ENCODE data around the gene PRSS56. TPM values are rescaled to one million over a fixed set of nuclear protein-coding genes. Genes with fewer than 3 reads are reported as not detected.

PRSS56 gene
- total RNA-seq, 3 donors from 2014 or later: not detected

DNA sequence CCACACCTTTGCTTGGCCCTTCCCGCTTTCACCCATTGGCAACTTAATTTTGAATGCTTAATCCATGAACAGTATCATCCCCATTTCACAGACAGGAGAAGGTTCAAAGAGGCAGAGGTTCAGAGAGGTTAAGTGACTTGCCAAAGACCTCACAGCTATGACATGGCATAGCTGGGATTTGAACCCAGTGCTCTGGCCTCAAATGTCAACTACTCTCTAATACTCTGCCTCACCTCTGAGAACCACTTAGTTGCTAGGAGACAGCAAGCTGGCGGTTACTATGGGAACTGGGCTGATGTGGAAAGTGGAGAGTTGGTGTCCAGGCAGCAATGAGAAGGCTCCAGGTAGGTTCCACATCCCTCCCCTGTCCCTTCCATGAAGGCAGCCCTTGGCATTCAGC lies 15.8 kb upstream of the PRSS56 start:
- peaks cover 52% of the 10 kb centered on the region for H3K27me3 Mint-ChIP-seq (ENCODE audit: low read depth)
- peaks cover 6% of the 10 kb centered on the region for H3K4me1 Mint-ChIP-seq (ENCODE audit: low read depth)
- ATAC-seq: no peak

GRCh38 chr2:232505856-232506255 lies 14.3 kb upstream of the PRSS56 start:
- no peak for ATAC-seq
- Mint-ChIP-seq H3K9me3 (no peaks in the 10 kb centered on the region), H3K4me1 (ENCODE audit: low read depth) (peaks cover 6% of the 10 kb centered on the region), H3K36me3 (ENCODE audit: insufficient read depth) (no peaks in the 10 kb centered on the region), H3K4me3 (no peak overlapping the region), H3K27me3 (ENCODE audit: low read depth) (peaks cover 43% of the 10 kb centered on the region)
- no peak for DNase-seq

More for the DNA sequence above, 15.8 kb upstream of the PRSS56 start:
- no peak overlapping the region for H3K4me3 Mint-ChIP-seq
- no peak for DNase-seq
- H3K36me3 Mint-ChIP-seq (ENCODE audit: insufficient read depth): no peaks in the 10 kb centered on the region
- no peaks in the 10 kb centered on the region for H3K9me3 Mint-ChIP-seq

DNA sequence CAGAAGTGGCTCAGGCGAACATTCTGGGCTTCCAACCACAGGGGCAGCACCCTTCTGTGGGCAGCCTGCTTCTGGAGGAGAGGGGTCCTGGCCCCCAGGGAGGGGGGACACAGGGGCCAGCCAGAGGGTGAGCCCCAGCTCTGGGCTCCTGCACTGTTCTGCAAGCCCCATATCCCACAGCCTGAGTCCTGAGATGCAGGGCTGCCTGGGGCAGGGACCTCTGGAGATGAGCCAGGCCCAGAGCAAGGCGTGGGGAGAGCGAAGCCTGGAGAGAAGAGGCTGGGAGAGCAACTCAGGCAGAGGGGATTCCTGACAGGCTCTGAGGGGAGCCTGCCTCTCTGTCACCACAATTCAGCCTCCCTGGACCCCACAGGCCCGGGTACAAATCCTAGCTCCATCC lies 13.5 kb upstream of the PRSS56 start:
- DNase-seq: no peak

GRCh38 chr2:232508251-232508650 lies 11.9 kb upstream of the PRSS56 start:
- ATAC-seq (no peak), DNase-seq (no peak)
- Mint-ChIP-seq H3K36me3 (ENCODE audit: insufficient read depth) (no peaks in the 10 kb centered on the region), H3K4me3 (no peak overlapping the region), H3K9me3 (no peaks in the 10 kb centered on the region), H3K4me1 (ENCODE audit: low read depth) (peaks cover 2% of the 10 kb centered on the region), H3K27me3 (ENCODE audit: low read depth) (peaks cover 30% of the 10 kb centered on the region)

More for the DNA sequence above, 13.5 kb upstream of the PRSS56 start:
- no peaks in the 10 kb centered on the region for H3K36me3 Mint-ChIP-seq (ENCODE audit: insufficient read depth)
- H3K4me3 Mint-ChIP-seq: no peak overlapping the region
- H3K27me3 Mint-ChIP-seq (ENCODE audit: low read depth): peaks cover 37% of the 10 kb centered on the region
- no peaks in the 10 kb centered on the region for H3K9me3 Mint-ChIP-seq
- peaks cover 6% of the 10 kb centered on the region for H3K4me1 Mint-ChIP-seq (ENCODE audit: low read depth)
- ATAC-seq: no peak

DNA sequence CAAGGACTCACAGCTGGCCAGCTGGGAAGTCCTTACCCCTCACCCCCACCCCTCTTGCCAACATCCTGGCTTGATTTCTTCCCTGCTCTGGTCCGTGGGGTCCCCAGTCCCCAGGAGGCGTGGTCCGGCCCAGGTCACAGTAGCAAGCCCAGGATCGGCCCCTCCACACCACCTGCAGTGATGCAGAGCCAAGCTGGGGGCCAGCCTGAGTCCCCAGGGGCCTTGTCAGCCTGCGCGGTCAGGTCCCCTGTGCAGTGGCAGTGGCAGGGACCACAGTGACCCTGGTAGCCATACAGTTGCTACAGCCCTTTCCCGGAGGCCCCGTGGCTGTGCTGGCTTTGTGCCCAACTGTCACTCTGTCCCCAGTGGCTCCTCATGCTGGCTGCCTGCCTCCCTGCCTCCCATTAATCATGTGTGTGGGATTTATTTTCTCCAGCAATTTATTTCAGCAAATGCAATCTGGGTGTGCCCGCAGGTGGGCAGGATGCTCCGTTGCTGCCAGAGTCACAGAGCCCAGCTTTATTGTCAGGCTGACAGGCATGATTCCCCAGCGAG lies 8.8 kb upstream of the PRSS56 start:
- DNase-seq: no peak
- Mint-ChIP-seq H3K36me3 (ENCODE audit: insufficient read depth) (no peaks in the 10 kb centered on the region), H3K9me3 (no peaks in the 10 kb centered on the region)

GRCh38 chr2:232512602-232513001 lies 7.6 kb upstream of the PRSS56 start:
- Mint-ChIP-seq H3K4me1 (ENCODE audit: low read depth) (no peaks in the 10 kb centered on the region), H3K9me3 (no peaks in the 10 kb centered on the region), H3K36me3 (ENCODE audit: insufficient read depth) (no peaks in the 10 kb centered on the region), H3K4me3 (no peak overlapping the region), H3K27me3 (ENCODE audit: low read depth) (peaks cover 7% of the 10 kb centered on the region)
- DNase-seq (no peak), ATAC-seq (no peak)

More for the DNA sequence above, 8.8 kb upstream of the PRSS56 start:
- no peak for ATAC-seq
- Mint-ChIP-seq H3K4me1 (ENCODE audit: low read depth) (no peaks in the 10 kb centered on the region), H3K27me3 (ENCODE audit: low read depth) (peaks cover 10% of the 10 kb centered on the region), H3K4me3 (no peak overlapping the region)

GRCh38 chr2:232513353-232513752 lies 6.8 kb upstream of the PRSS56 start:
- peaks cover 8% of the 10 kb centered on the region for H3K27me3 Mint-ChIP-seq (ENCODE audit: low read depth)
- ATAC-seq (no peak), DNase-seq (no peak)
- no peaks in the 10 kb centered on the region for H3K36me3 Mint-ChIP-seq (ENCODE audit: insufficient read depth)
- H3K4me1 Mint-ChIP-seq (ENCODE audit: low read depth): no peaks in the 10 kb centered on the region
- no peak overlapping the region for H3K4me3 Mint-ChIP-seq
- H3K9me3 Mint-ChIP-seq: no peaks in the 10 kb centered on the region

DNA sequence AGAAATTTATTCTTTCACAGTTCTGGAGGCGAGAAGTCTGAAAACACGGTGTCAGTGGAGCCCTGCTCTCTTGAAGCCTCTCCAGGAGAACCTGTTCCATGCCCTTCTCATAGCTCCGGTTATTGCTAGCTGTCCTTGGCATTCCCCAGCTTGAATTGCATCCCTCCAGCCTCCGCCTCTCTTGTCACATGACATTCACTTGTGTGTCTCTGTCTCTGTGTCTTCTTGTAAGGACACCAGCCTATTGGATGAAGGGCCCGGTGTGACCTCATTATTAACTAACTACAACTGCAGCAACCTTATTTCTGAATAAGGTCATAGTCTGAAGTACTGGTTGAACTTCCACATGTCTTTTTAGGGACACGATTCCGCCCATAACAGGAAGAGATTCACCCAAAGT lies 4.5 kb upstream of the PRSS56 start:
- Mint-ChIP-seq H3K4me3 (no peak overlapping the region), H3K4me1 (ENCODE audit: low read depth) (no peaks in the 10 kb centered on the region), H3K27me3 (ENCODE audit: low read depth) (peaks cover 17% of the 10 kb centered on the region)

DNA sequence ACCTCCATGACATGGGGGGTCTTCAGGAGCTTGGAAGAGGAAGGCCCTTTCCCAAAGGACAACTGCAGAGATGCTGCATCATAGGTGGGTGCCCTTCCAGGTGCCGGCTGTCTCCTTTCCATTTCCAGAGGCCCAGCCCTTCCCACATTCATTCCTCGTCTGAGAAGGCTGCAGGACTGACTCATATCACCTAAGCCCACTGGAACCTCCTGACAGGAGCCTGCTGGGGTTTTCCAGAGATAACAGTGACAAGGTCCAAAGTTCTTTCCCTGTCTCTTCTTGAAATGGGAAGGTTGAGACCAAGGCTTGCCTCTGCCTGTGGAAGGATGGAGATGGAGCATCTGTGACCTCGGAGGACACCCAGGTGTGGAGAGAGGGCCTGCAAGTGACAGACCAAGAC lies 3.6 kb upstream of the PRSS56 start:
- no peaks in the 10 kb centered on the region for H3K9me3 Mint-ChIP-seq
- peaks cover 2% of the 10 kb centered on the region for H3K4me1 Mint-ChIP-seq (ENCODE audit: low read depth)

More for the DNA sequence above, 4.5 kb upstream of the PRSS56 start:
- no peaks in the 10 kb centered on the region for H3K9me3 Mint-ChIP-seq
- no peaks in the 10 kb centered on the region for H3K36me3 Mint-ChIP-seq (ENCODE audit: insufficient read depth)
- ATAC-seq (no peak), DNase-seq (no peak)

DNA sequence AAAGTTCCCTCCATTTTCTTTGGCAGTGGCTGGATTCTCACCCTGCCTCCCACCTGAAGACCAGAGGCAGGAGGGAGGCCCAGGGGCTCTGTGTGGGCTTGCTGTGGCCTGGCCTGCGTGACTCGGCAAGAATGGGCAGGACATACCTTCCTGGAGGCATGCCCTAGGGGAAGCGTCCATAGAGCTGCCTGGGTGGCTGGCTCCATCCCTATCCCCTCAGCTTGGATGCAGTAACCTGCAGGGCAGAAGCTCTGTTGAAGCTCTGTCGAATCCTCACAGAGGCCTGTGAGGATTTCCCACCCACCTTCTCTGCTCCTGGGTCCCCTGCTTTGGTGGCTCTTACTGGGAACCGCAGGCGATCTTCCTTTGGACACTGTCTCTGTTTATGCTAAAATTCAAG lies 1.3 kb upstream of the PRSS56 start:
- Mint-ChIP-seq H3K36me3 (ENCODE audit: insufficient read depth) (no peaks in the 10 kb centered on the region), H3K4me1 (ENCODE audit: low read depth) (peaks cover 6% of the 10 kb centered on the region), H3K4me3 (no peak overlapping the region), H3K27me3 (ENCODE audit: low read depth) (peaks cover 34% of the 10 kb centered on the region), H3K9me3 (no peaks in the 10 kb centered on the region)
- no peak for DNase-seq
- ATAC-seq: no peak

More for the DNA sequence above, 3.6 kb upstream of the PRSS56 start:
- Mint-ChIP-seq H3K4me3 (no peak overlapping the region), H3K27me3 (ENCODE audit: low read depth) (peaks cover 26% of the 10 kb centered on the region), H3K36me3 (ENCODE audit: insufficient read depth) (no peaks in the 10 kb centered on the region)
- ATAC-seq: no peak
- no peak for DNase-seq

DNA sequence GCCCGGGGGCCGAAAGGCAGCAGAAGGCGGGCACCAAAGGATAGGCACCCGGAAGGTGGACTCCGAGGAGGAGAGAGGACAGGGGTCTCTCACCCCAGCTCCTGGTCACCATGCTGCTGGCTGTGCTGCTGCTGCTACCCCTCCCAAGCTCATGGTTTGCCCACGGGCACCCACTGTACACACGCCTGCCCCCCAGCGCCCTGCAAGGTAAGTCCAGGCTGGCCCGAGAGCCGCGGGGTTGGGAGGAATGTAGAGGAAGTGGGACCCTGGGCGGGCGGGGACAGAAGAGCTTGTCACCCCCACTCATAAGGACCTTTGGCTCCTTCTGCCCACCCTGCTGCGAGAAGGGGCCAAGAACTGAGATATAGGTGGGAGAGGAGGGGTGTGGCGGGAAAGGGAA lies 301 bp downstream of the PRSS56 start:
- ATAC-seq (no peak), DNase-seq (no peak)
- peaks cover 6% of the 10 kb centered on the region for H3K4me1 Mint-ChIP-seq (ENCODE audit: low read depth)
- peaks cover 41% of the 10 kb centered on the region for H3K27me3 Mint-ChIP-seq (ENCODE audit: low read depth)
- no peaks in the 10 kb centered on the region for H3K9me3 Mint-ChIP-seq
- no peak overlapping the region for H3K4me3 Mint-ChIP-seq
- H3K36me3 Mint-ChIP-seq (ENCODE audit: insufficient read depth): no peaks in the 10 kb centered on the region

- DNase-seq (no peak), ATAC-seq (no peak)
- H3K4me3 Mint-ChIP-seq: no peak overlapping the region
- peaks cover 44% of the 10 kb centered on the region for H3K27me3 Mint-ChIP-seq (ENCODE audit: low read depth)
- peaks cover 6% of the 10 kb centered on the region for H3K4me1 Mint-ChIP-seq (ENCODE audit: low read depth)
- H3K36me3 Mint-ChIP-seq (ENCODE audit: insufficient read depth): no peaks in the 10 kb centered on the region
- H3K9me3 Mint-ChIP-seq: no peaks in the 10 kb centered on the region
Observed at GRCh38 chr2:232521098-232521497, 910 bp downstream of the PRSS56 start.

DNA sequence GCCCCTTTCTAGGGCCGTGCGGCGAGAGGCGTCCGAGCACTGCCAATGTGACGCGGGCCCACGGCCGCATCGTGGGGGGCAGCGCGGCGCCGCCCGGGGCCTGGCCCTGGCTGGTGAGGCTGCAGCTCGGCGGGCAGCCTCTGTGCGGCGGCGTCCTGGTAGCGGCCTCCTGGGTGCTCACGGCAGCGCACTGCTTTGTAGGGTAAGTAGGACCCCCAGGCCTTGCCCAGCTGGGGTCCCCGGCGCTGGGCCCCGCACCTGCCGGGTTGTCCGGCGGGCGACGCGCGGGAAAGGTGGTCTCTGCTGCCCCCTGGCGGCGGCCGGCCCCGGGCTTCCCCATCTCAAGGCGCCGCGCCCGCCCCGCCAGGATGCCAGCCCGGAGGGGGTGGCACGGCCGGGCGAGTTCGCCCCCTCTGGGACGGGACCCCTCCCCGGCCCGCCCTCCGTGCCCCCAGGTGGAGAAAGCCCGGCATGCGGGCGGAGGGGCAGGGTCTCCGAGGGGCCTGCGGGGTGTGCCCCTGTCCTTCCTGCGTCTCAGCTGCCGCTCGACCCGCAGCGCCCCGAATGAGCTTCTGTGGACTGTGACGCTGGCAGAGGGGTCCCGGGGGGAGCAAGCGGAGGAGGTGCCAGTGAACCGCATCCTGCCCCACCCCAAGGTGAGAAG lies 1.9 kb downstream of the PRSS56 start:
- H3K9me3 Mint-ChIP-seq: no peaks in the 10 kb centered on the region
- peak overlapping the region; percentile 43 for H3K4me3 Mint-ChIP-seq
- H3K4me1 Mint-ChIP-seq (ENCODE audit: low read depth): peaks cover 6% of the 10 kb centered on the region
- ATAC-seq (peak; percentile 75 to 83), DNase-seq (peak; percentile 69)
- H3K36me3 Mint-ChIP-seq (ENCODE audit: insufficient read depth): no peaks in the 10 kb centered on the region
- H3K27me3 Mint-ChIP-seq (ENCODE audit: low read depth): peaks cover 51% of the 10 kb centered on the region

DNA sequence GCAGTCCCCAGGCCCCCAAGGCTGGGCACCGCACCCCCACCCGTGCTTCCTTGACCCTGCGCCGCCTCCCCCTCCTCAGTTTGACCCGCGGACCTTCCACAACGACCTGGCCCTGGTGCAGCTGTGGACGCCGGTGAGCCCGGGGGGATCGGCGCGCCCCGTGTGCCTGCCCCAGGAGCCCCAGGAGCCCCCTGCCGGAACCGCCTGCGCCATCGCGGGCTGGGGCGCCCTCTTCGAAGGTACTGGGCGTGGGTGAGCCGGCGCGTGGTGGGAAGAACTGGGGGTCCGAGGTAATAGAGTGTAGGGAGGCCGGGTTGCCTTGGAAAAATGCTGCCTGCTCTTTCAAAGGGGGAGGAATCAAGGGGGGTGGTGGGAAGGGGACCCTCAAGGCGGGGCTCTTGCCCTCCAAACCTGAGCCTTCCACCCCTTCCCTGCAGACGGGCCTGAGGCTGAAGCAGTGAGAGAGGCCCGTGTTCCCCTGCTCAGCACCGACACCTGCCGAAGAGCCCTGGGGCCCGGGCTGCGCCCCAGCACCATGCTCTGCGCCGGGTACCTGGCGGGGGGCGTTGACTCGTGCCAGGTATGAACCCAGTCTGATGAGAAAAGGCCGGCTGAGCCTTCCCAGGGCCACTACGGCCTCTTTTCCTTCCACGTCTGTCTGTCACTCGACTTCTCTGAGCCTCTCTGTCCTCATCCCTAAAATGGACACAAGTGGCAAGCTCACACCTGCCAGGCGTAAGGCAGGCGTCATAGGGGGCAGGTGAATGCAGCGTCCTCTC lies 2.6 kb downstream of the PRSS56 start:
- no peak for DNase-seq
- peaks cover 53% of the 10 kb centered on the region for H3K27me3 Mint-ChIP-seq (ENCODE audit: low read depth)
- ATAC-seq: peak; percentile 8 to 15
- H3K4me3 Mint-ChIP-seq: peak overlapping the region; percentile 49
- H3K9me3 Mint-ChIP-seq: no peaks in the 10 kb centered on the region
- peaks cover 6% of the 10 kb centered on the region for H3K4me1 Mint-ChIP-seq (ENCODE audit: low read depth)
- H3K36me3 Mint-ChIP-seq (ENCODE audit: insufficient read depth): no peaks in the 10 kb centered on the region

DNA sequence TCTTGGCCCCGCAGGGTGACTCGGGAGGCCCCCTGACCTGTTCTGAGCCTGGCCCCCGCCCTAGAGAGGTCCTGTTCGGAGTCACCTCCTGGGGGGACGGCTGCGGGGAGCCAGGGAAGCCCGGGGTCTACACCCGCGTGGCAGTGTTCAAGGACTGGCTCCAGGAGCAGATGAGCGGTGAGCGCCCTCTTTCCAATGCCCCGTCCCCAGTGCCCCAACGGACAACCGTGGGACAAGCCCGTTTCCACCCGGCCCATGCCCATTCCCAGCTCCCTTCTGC lies 3.2 kb downstream of the PRSS56 start:
- Mint-ChIP-seq H3K36me3 (ENCODE audit: insufficient read depth) (no peaks in the 10 kb centered on the region), H3K27me3 (ENCODE audit: low read depth) (peaks cover 58% of the 10 kb centered on the region), H3K4me3 (peak overlapping the region; percentile 49), H3K4me1 (ENCODE audit: low read depth) (peaks cover 7% of the 10 kb centered on the region), H3K9me3 (no peaks in the 10 kb centered on the region)
- no peak for DNase-seq
- ATAC-seq: no peak

Measured in activated T-cell treated with anti-CD3 and anti-CD28 coated beads, Interleukin-2, amount 50 U/mL, for 4 hours (primary cell).